H1 (cell line): ENCODE measurements around the gene ZNF689. TPM values are rescaled to one million over a fixed set of nuclear protein-coding genes. Genes with fewer than 3 reads are reported as not detected.

Source experiments
- CTCF ChIA-PET: fragments of 300-600 bp; sonication (Branson Sonifier 250); formaldehyde crosslinking; loops from one replicate; lab custom pipeline; 2021; ENCODE audit not compliant: partially characterized antibody; lab: Charles Lee
- POLR2A ChIA-PET: fragments of 300-600 bp; sonication (Branson Sonifier 250); formaldehyde crosslinking; loops from one replicate; lab custom pipeline; 2021; ENCODE audit warnings: inconsistent platforms; ENCODE audit not compliant: partially characterized antibody; lab: Charles Lee
- DNase-seq, 2 experiments: peaks; one replicate each; pipeline versions ENCODE4 v3.0.0 to v3.0.0-alpha.2; 2010 to 2022; ENCODE audit warnings: low spot score in 2 of 2, low read depth in 1 of 2, mixed read lengths in 1 of 2
- FAIRE-seq: peaks from 2 replicates; lab custom pipeline; 2011; peaks lifted over from hg19 to GRCh38; lab: Jason Lieb, UNC
- H2AFZ ChIP-seq: 2 replicates; pipeline ENCODE4 v1.8.1; 2012; ENCODE audit warnings: low read length, inconsistent platforms
- H2AK5ac ChIP-seq: 2 replicates; pipeline ENCODE4 v1.6.1; 2013; ENCODE audit warnings: low read depth, low read length
- H2BK120ac ChIP-seq: replicated peaks from 2 replicates; pipeline ENCODE3; 2013; ENCODE audit warnings: low read depth, low read length, inconsistent platforms
- H2BK12ac ChIP-seq: 2 replicates; pipeline ENCODE4 v1.6.1; 2013; ENCODE audit warnings: low read depth, low read length
- H2BK15ac ChIP-seq: 2 replicates; pipeline ENCODE4 v1.6.1; 2013; ENCODE audit warnings: low read length
- H2BK20ac ChIP-seq: 2 replicates; pipeline ENCODE4 v1.6.1; 2013; ENCODE audit warnings: low read length
- H2BK5ac ChIP-seq: 2 replicates; pipeline ENCODE4 v1.6.1; 2013; ENCODE audit warnings: low read depth, low read length
- H3K14ac ChIP-seq: 2 replicates; pipeline ENCODE4 v1.6.1; 2013; ENCODE audit warnings: inconsistent platforms; ENCODE audit not compliant: insufficient read length
- H3K18ac ChIP-seq: 2 replicates; pipeline ENCODE4 v1.6.1; 2013; ENCODE audit warnings: low read length; ENCODE audit errors: extremely low read depth
- H3K23ac ChIP-seq: 2 replicates; pipeline ENCODE4 v1.6.1; 2013; ENCODE audit warnings: inconsistent platforms; ENCODE audit not compliant: insufficient read length
- H3K23me2 ChIP-seq: 2 replicates; pipeline ENCODE4 v1.6.1; 2013; ENCODE audit warnings: low read depth, low read length
- H3K27ac ChIP-seq: 2 replicates; pipeline ENCODE4 v1.6.1; 2011; ENCODE audit warnings: low read depth, low read length, inconsistent platforms
- H3K27me3 ChIP-seq, 4 experiments: replicated peaks in 1 of 4; 1 replicate in 1 of 4; 2 replicates in 3 of 4; pipeline versions ENCODE4 v1.6.1 to v1.8.1; 2011 to 2013; ENCODE audit warnings: low read length in 3 of 4, mild to moderate bottlenecking in 3 of 4, inconsistent platforms in 2 of 4, mixed read lengths in 2 of 4, moderate library complexity in 1 of 4; ENCODE audit not compliant: control insufficient read depth in 3 of 4, insufficient read depth in 3 of 4; ENCODE audit errors: extremely low read depth in 1 of 4
- H3K36me3 ChIP-seq, 4 experiments: 2 replicates each; pipeline versions ENCODE4 v1.6.1 to v1.8.1; 2011 to 2013; ENCODE audit warnings: mild to moderate bottlenecking in 4 of 4, low read length in 3 of 4, moderate library complexity in 2 of 4, control low read depth in 1 of 4, inconsistent platforms in 1 of 4; ENCODE audit not compliant: insufficient read depth in 4 of 4, control insufficient read depth in 2 of 4
- H3K4ac ChIP-seq: replicated peaks from 2 replicates; pipeline ENCODE3; 2013; ENCODE audit warnings: low read length, low read depth, mixed read lengths, inconsistent platforms; ENCODE audit not compliant: insufficient read length
- H3K4me1 ChIP-seq, 4 experiments: replicated peaks in 1 of 4; 1 replicate in 1 of 4; 2 replicates in 3 of 4; pipeline versions ENCODE4 v1.6.1 to v1.8.1; 2011 to 2013; ENCODE audit warnings: low read length in 3 of 4, inconsistent platforms in 2 of 4, mixed read lengths in 1 of 4; ENCODE audit not compliant: insufficient read depth in 4 of 4, control insufficient read depth in 3 of 4
- H3K4me2 ChIP-seq, 2 experiments: 2 replicates each; pipeline versions ENCODE4 v1.6.1 to v1.8.1; 2011 to 2013; ENCODE audit warnings: low read depth in 2 of 2, low read length in 2 of 2, control low read depth in 1 of 2, inconsistent platforms in 1 of 2, mild to moderate bottlenecking in 1 of 2; ENCODE audit not compliant: insufficient read depth in 1 of 2
- H3K4me3 ChIP-seq, 4 experiments: fragments of 200-600, 300-600 bp in 1 of 4; sonication (generic), shearing (Covaris generic), sonication (Bioruptor Twin) in 1 of 4; 2 replicates each; pipeline versions ENCODE4 v1.5.1 to v1.8.1; 2011 to 2016; ENCODE audit warnings: low read length in 4 of 4, low read depth in 3 of 4, control low read depth in 2 of 4, inconsistent platforms in 2 of 4, mild to moderate bottlenecking in 2 of 4, mixed read lengths in 1 of 4, moderate library complexity in 1 of 4; ENCODE audit not compliant: insufficient read depth in 2 of 4; ENCODE audit errors: extremely low read depth in 1 of 4
- H3K56ac ChIP-seq: replicated peaks from 2 replicates; pipeline ENCODE3; 2013; ENCODE audit warnings: low read depth, mild to moderate bottlenecking, mixed read lengths, low read length, inconsistent platforms; ENCODE audit not compliant: insufficient read length
- H3K79me1 ChIP-seq: 2 replicates; pipeline ENCODE4 v1.6.1; 2013; ENCODE audit warnings: low read depth, low read length, control low read depth
- H3K79me2 ChIP-seq, 2 experiments: 2 replicates each; pipeline versions ENCODE4 v1.6.1 to v1.8.1; 2012 to 2013; ENCODE audit warnings: low read length in 2 of 2, mild to moderate bottlenecking in 2 of 2, inconsistent platforms in 1 of 2; ENCODE audit not compliant: insufficient read depth in 2 of 2, control insufficient read depth in 1 of 2
- H3K9ac ChIP-seq, 4 experiments: replicated peaks in 1 of 4; 1 replicate in 1 of 4; 2 replicates in 3 of 4; pipeline versions ENCODE4 v1.6.1 to v1.8.1; 2011 to 2013; ENCODE audit warnings: low read depth in 3 of 4, low read length in 3 of 4, control low read depth in 2 of 4, mild to moderate bottlenecking in 2 of 4, moderate library complexity in 2 of 4, inconsistent platforms in 1 of 4; ENCODE audit errors: extremely low read depth in 1 of 4
- H3K9me3 ChIP-seq, 2 experiments: 2 replicates each; pipeline versions ENCODE4 v1.6.1 to v1.8.1; 2012 to 2013; ENCODE audit warnings: mild to moderate bottlenecking in 2 of 2, moderate library complexity in 2 of 2, control low read depth in 1 of 2, inconsistent platforms in 1 of 2, low read depth in 1 of 2, low read length in 1 of 2, mixed read lengths in 1 of 2; ENCODE audit not compliant: insufficient read depth in 2 of 2
- H4K20me1 ChIP-seq, 2 experiments: replicated peaks in 1 of 2; 2 replicates each; pipeline versions ENCODE3 to v1.8.1; 2011 to 2013; ENCODE audit warnings: inconsistent platforms in 2 of 2, low read length in 2 of 2, mild to moderate bottlenecking in 1 of 2; ENCODE audit not compliant: insufficient read depth in 2 of 2, control insufficient read depth in 1 of 2
- H4K5ac ChIP-seq: 2 replicates; pipeline ENCODE4 v1.6.1; 2013; ENCODE audit warnings: low read length, low read depth, mixed read lengths, inconsistent platforms; ENCODE audit not compliant: insufficient read length
- H4K8ac ChIP-seq: 2 replicates; pipeline ENCODE4 v1.8.0; 2013; ENCODE audit warnings: mild to moderate bottlenecking, moderate library complexity, low read length, inconsistent platforms; ENCODE audit not compliant: insufficient read depth; ENCODE audit errors: extremely low read depth
- H4K91ac ChIP-seq: replicated peaks from 2 replicates; pipeline ENCODE3; 2013; ENCODE audit warnings: low read length, mixed read lengths, inconsistent platforms; ENCODE audit not compliant: insufficient read length
- CHD2 ChIP-seq: IDR thresholded peaks from 2 replicates; pipeline ENCODE4 v1.6.1; 2012; ENCODE audit warnings: low read length, improper control_type of control experiment
- CTCF ChIP-seq, 3 experiments: IDR thresholded peaks; 1 replicate in 2 of 3; 2 replicates in 1 of 3; pipeline versions ENCODE4 v1.5.1 to v1.6.1; 2011; ENCODE audit warnings: low read length in 3 of 3, mild to moderate bottlenecking in 3 of 3, inconsistent platforms in 2 of 3, low read depth in 1 of 3, moderate library complexity in 1 of 3; ENCODE audit not compliant: insufficient read depth in 1 of 3; ENCODE audit errors: control extremely low read depth in 1 of 3
- KDM5A ChIP-seq: fragments of 200-600 bp; IDR thresholded peaks from 2 replicates; pipeline ENCODE4 v1.7.1; 2012; ENCODE audit warnings: mild to moderate bottlenecking, low read length, inconsistent platforms, mixed read lengths
- RAD21 ChIP-seq, 2 experiments: IDR thresholded peaks in 1 of 2; conservative IDR thresholded peaks in 1 of 2; 2 replicates each; pipeline ENCODE4 v1.6.1; 2011; ENCODE audit warnings: low read depth in 2 of 2, low read length in 2 of 2, improper control_type of control experiment in 1 of 2, inconsistent platforms in 1 of 2, mild to moderate bottlenecking in 1 of 2, moderate library complexity in 1 of 2
- RBBP5 ChIP-seq: IDR thresholded peaks from 2 replicates; pipeline ENCODE4 v1.7.1; 2012; ENCODE audit warnings: low read depth, mild to moderate bottlenecking, inconsistent platforms, low read length, moderate library complexity, borderline replicate concordance
- SRF ChIP-seq: IDR thresholded peaks from 2 replicates; pipeline ENCODE4 v1.6.1; 2011; ENCODE audit warnings: mild to moderate bottlenecking, low read depth, low read length, moderate library complexity
- SUZ12 ChIP-seq: fragments of 200-600 bp; sonication (generic); IDR thresholded peaks from 2 replicates; pipeline ENCODE4 v1.6.1; 2012; ENCODE audit warnings: mild to moderate bottlenecking, inconsistent platforms, low read length, moderate library complexity, mixed read lengths
- TCF12 ChIP-seq: IDR thresholded peaks from 2 replicates; pipeline ENCODE4 v1.6.1; 2011; ENCODE audit warnings: low read depth, mild to moderate bottlenecking, low read length
- WGBS, 2 experiments: shearing (Covaris generic) in 1 of 2; methylation state at CpG; one replicate each; pipeline versions ENCODE4 v1.1.6 to v1.1.7; 2013 to 2015; ENCODE audit warnings: low lambda C conversion rate in 2 of 2, mixed read lengths in 2 of 2, inconsistent platforms in 1 of 2, low coverage in 1 of 2, missing lambda C conversion rate in 1 of 2; ENCODE audit not compliant: insufficient replicate concordance in 2 of 2, insufficient coverage in 1 of 2, insufficient read length in 1 of 2; ENCODE audit errors: extremely low coverage in 1 of 2, missing lambda C conversion rate in 1 of 2; 5-methylcytosine and 5-hydroxymethylcytosine counted together
- polyA plus RNA-seq, 7 experiments: library from polyadenylated mRNA; depleted of rRNA in 3 of 7; stranded (reverse) in 5 of 7; unstranded in 2 of 7; fragments of >200 nt in 5 of 7; fragments of 200-250 nt in 2 of 7; gene quantifications; 1 replicate in 5 of 7; 2 replicates in 1 of 7; 4 replicates in 1 of 7; pipeline versions ENCODE4 v1.2.1 to v1.2.3, GENCODE V29; 2011 to 2013; ENCODE audit warnings: missing spikeins in 2 of 7, mixed read lengths in 2 of 7
- total RNA-seq: library from RNA; stranded (reverse); fragmentation: NEBNext Ultra II Directional; extraction: Animal tissue kit (Norgen Biotek cat#: 25700); gene quantifications from 2 replicates; pipeline ENCODE4 v1.2.1, GENCODE V29; 2021
- TF ChIP-seq, protein P1 (sequence below): IDR thresholded peaks from 2 replicates; pipeline ENCODE4 v1.6.1; 2012; ENCODE audit warnings: low read length, inconsistent platforms

Gene ZNF689
- total and polyA plus RNA-seq, 2 of the 8 experiments (the other 6 are each of a cell fraction or from before 2014, with no cell fraction given) = 14.3 to 15.3 TPM

DNA sequence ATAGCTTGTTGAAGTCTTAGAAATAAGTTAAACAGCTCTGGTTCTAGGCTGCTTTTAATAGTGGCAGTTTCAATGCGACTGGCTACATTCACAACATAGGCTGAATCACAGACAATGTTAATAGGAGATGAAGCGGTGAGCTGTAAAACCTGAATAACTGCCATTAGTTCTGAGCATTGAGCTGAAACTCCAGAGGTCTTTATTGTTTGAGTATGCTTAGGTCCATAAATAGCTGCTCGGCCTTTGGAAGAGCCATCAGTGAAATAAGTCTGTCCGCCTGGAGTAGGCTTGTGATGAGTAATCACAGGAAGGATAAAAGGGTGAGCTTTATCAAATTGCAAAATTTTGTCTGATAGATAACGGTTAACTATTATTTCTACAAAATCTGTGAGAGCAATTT, 9.4 kb upstream of the ZNF689 start:
- no peak overlapping the region for H2BK12ac ChIP-seq
- no peak overlapping the region for H3K4me2 ChIP-seq
- H3K4ac ChIP-seq = no peak overlapping the region
- H3K79me2 ChIP-seq = no peaks in the 10 kb centered on the region
- H4K91ac ChIP-seq = no peak overlapping the region
- DNase-seq = no peak
- H3K36me3 ChIP-seq = no peaks in the 10 kb centered on the region
- FAIRE-seq = no peak
- no peaks in the 10 kb centered on the region for H3K79me1 ChIP-seq
- no peak overlapping the region for H2BK5ac ChIP-seq
- H3K27ac ChIP-seq = no peak overlapping the region
- H4K20me1 ChIP-seq = no peaks in the 10 kb centered on the region
- ChIA-PET CTCF (interaction anchor here (0.6 to 3.1 kb wide), 10 partner anchors 9 to 194 kb away, joined by 3 to 22 read pairs (median 4); partner anchors contain the start of genes DCTPP1 and ZNF689), POLR2A (interaction anchor here (1.1 to 5.0 kb wide), 4 partner anchors 10 to 190 kb away, joined by 3 to 26 read pairs (median 4); partner anchors contain the start of genes DCTPP1 and ZNF689)
- no peak overlapping the region for H4K8ac ChIP-seq
- H2BK15ac ChIP-seq = no peak overlapping the region
- no peaks in the 10 kb centered on the region for H3K23me2 ChIP-seq
- no peak overlapping the region for H3K4me3 ChIP-seq
- H3K56ac ChIP-seq = no peak overlapping the region
- H3K23ac ChIP-seq = no peak overlapping the region
- no peak overlapping the region for H3K18ac ChIP-seq
- no peaks in the 10 kb centered on the region; a peak in 2 of 7 replicates for H3K27me3 ChIP-seq
- H2BK120ac ChIP-seq = no peak overlapping the region
- no peak overlapping the region for H4K5ac ChIP-seq
- WGBS, 2 experiments = 86% methylated on average over 5 of the region's 5 CpGs; no CpG with 5 or more reads in 1 of the 2 experiments
- H3K9me3 ChIP-seq = no peaks in the 10 kb centered on the region
- no peak overlapping the region for H2AK5ac ChIP-seq
- H3K4me1 ChIP-seq = 0 out of 7 replicates have a peak, but pooled peaks cover 0 to 2% (median 0%) of the 10 kb centered on the region in 4 experiments
- H2BK20ac ChIP-seq = no peak overlapping the region
- H3K9ac ChIP-seq = no peak overlapping the region
- no peak overlapping the region for H3K14ac ChIP-seq
- H2AFZ ChIP-seq = no peak overlapping the region
- TF ChIP-seq CTCF (IDR thresholded peaks at IDR 0.05; ENCODE audit: control extremely low read depth in 1 of 3, insufficient read depth in 1 of 3, low read depth in 1 of 3, low read length in 3 of 3) (no peak), RBBP5 (no peak), SUZ12 (no peak), KDM5A (no peak), SRF (no peak), CHD2 (no peak), RAD21 (IDR thresholded peaks at IDR 0.05 in 1 of 2, conservative IDR thresholded peaks at IDR 0.05 in 1 of 2; ENCODE audit: low read depth in 2 of 2, low read length in 2 of 2) (no peak), TCF12 (no peak)
- TF ChIP-seq, protein P1, sequence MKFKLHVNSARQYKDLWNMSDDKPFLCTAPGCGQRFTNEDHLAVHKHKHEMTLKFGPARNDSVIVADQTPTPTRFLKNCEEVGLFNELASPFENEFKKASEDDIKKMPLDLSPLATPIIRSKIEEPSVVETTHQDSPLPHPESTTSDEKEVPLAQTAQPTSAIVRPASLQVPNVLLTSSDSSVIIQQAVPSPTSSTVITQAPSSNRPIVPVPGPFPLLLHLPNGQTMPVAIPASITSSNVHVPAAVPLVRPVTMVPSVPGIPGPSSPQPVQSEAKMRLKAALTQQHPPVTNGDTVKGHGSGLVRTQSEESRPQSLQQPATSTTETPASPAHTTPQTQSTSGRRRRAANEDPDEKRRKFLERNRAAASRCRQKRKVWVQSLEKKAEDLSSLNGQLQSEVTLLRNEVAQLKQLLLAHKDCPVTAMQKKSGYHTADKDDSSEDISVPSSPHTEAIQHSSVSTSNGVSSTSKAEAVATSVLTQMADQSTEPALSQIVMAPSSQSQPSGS = no peak
